A549 (cell line): ENCODE measurements around the gene GKN1. TPM values are rescaled to one million over a fixed set of nuclear protein-coding genes. Genes with fewer than 3 reads are reported as not detected.
A peak's percentile ranks its signal among the peaks of the same experiment; 100 is the strongest.

Source experiments
- ATAC-seq, 2 experiments: fragments of 200-7000 bp in 1 of 2; fragments of >200 bp in 1 of 2; cut with Nextera tagmentation in 1 of 2; cut with Tn5 transposase in 1 of 2; 3 replicates each; pipeline versions ENCODE4 v1.8.0 to v1.9.1; 2018 to 2020; ENCODE audit warnings: mild to moderate bottlenecking in 1 of 2, moderate library complexity in 1 of 2
- CTCF ChIA-PET: fragments of 300-600 bp; sonication (Branson Sonifier 250); formaldehyde crosslinking; extraction: SDS; loops from one replicate; lab custom pipeline; 2021; ENCODE audit warnings: antibody characterized with exemption, inconsistent platforms; lab: Yijun Ruan, JAX
- POLR2A ChIA-PET: fragments of 350-600 bp; formaldehyde crosslinking; extraction: SDS; loops from one replicate; lab custom pipeline; 2021; ENCODE audit warnings: antibody characterized with exemption, inconsistent platforms; lab: Yijun Ruan, JAX
- DNase-seq, 2 experiments: peaks; one replicate each; pipeline versions ENCODE4 v3.0.0 to v3.0.0-alpha.2; 2011 to 2016; ENCODE audit warnings: low read depth in 1 of 2, low spot score in 1 of 2
- FAIRE-seq: peaks from 2 replicates; lab custom pipeline; 2011; peaks lifted over from hg19 to GRCh38; lab: Jason Lieb, UNC
- H3K27ac ChIP-seq, 2 experiments: fragments of >200 bp; sonication (Bioruptor Twin); formaldehyde crosslinking; 3 replicates each; pipeline ENCODE4 v1.5.1; 2016 to 2017
- H3K4me1 ChIP-seq: fragments of >200 bp; sonication (Bioruptor Twin); formaldehyde crosslinking; 3 replicates; pipeline ENCODE4 v1.6.1; 2016
- H3K4me2 ChIP-seq: fragments of >200 bp; sonication (Bioruptor Twin); formaldehyde crosslinking; 3 replicates; pipeline ENCODE4 v1.6.1; 2016
- H3K4me3 ChIP-seq: fragments of >200 bp; sonication (Bioruptor Twin); formaldehyde crosslinking; 3 replicates; pipeline ENCODE4 v1.5.1; 2016
- H3K9me3 ChIP-seq: fragments of >200 bp; sonication (Bioruptor Twin); formaldehyde crosslinking; 3 replicates; pipeline ENCODE4 v1.6.1; 2016
- CBX2 ChIP-seq: fragments of 200-600 bp; sonication (generic); IDR thresholded peaks from 2 replicates; pipeline ENCODE4 v1.6.1; 2016; ENCODE audit warnings: low read depth, mild to moderate bottlenecking, borderline replicate concordance
- CBX8 ChIP-seq: fragments of 200-600 bp; sonication (generic); IDR thresholded peaks from 2 replicates; pipeline ENCODE4 v1.6.1; 2016
- CHD2 ChIP-seq: fragments of 150-350 bp; IDR thresholded peaks from 2 replicates; pipeline ENCODE4 v1.6.1; 2014; ENCODE audit warnings: low read length; ENCODE audit not compliant: partially characterized antibody
- CHD4 ChIP-seq: fragments of 200-600 bp; sonication (generic); IDR thresholded peaks from 2 replicates; pipeline ENCODE4 v1.6.1; 2016; ENCODE audit warnings: antibody characterized with exemption, mild to moderate bottlenecking, borderline replicate concordance
- EP300 ChIP-seq, 2 experiments: fragments of >200 bp; sonication (Bioruptor Twin); formaldehyde crosslinking; IDR thresholded peaks; 2 replicates in 1 of 2; 3 replicates in 1 of 2; pipeline ENCODE4 v1.6.1; 2016 to 2017
- ESRRA ChIP-seq: fragments of 150-350 bp; IDR thresholded peaks from 2 replicates; pipeline ENCODE4 v1.6.1; 2014; ENCODE audit warnings: mild to moderate bottlenecking, low read length, borderline replicate concordance
- FOSL2 ChIP-seq, 2 experiments: fragments of 450-650 bp in 1 of 2; fragments of >200 bp in 1 of 2; sonication (Bioruptor Twin) in 1 of 2; formaldehyde crosslinking; IDR thresholded peaks; 2 replicates each; pipeline versions ENCODE4 v1.5.0 to v1.6.1; 2016 to 2020; ENCODE audit warnings: mild to moderate bottlenecking in 1 of 2, moderate library complexity in 1 of 2
- GATA3 ChIP-seq: IDR thresholded peaks from 2 replicates; pipeline ENCODE4 v1.6.1; 2012; ENCODE audit warnings: borderline replicate concordance
- HEYL ChIP-seq: fragments of 250-450 bp; sonication (Bioruptor Pico); IDR thresholded peaks from 2 replicates; pipeline ENCODE4 v1.8.0; 2021; ENCODE audit warnings: mild to moderate bottlenecking, moderate library complexity
- HOXA7 ChIP-seq: fragments of 250-450 bp; sonication (Bioruptor Pico); IDR thresholded peaks from 2 replicates; pipeline ENCODE4 v1.5.0; 2020; ENCODE audit warnings: mild to moderate bottlenecking, moderate library complexity
- HOXB13 ChIP-seq: fragments of 250-450 bp; sonication (Bioruptor Pico); IDR thresholded peaks from 2 replicates; pipeline ENCODE4 v1.5.0; 2020; ENCODE audit warnings: low read depth, mild to moderate bottlenecking, moderate library complexity
- HOXB5 ChIP-seq: fragments of 250-450 bp; sonication (Bioruptor Pico); IDR thresholded peaks from 2 replicates; pipeline ENCODE4 v1.5.0; 2020; ENCODE audit warnings: mild to moderate bottlenecking, moderate library complexity
- JUN ChIP-seq, 2 experiments: fragments of >200 bp; sonication (Bioruptor Twin); formaldehyde crosslinking; IDR thresholded peaks; 2 replicates in 1 of 2; 3 replicates in 1 of 2; pipeline ENCODE4 v1.6.1; 2016 to 2017
- JUNB ChIP-seq: fragments of >200 bp; sonication (Bioruptor Twin); formaldehyde crosslinking; IDR thresholded peaks from 2 replicates; pipeline ENCODE4 v1.6.1; 2016
- KDM1A ChIP-seq: fragments of 200-600 bp; sonication (generic); IDR thresholded peaks from 2 replicates; pipeline ENCODE4 v1.6.1; 2016; ENCODE audit warnings: low read depth, mild to moderate bottlenecking
- KDM5A ChIP-seq: fragments of 200-600 bp; sonication (generic); IDR thresholded peaks from 2 replicates; pipeline ENCODE4 v1.6.1; 2016; ENCODE audit warnings: antibody characterized with exemption, mild to moderate bottlenecking
- MAFK ChIP-seq: fragments of 450-650 bp; IDR thresholded peaks from 2 replicates; pipeline ENCODE4 v1.6.1; 2014; ENCODE audit not compliant: partially characterized antibody
- MAZ ChIP-seq: fragments of 150-350 bp; IDR thresholded peaks from 2 replicates; pipeline ENCODE4 v1.6.1; 2014; ENCODE audit warnings: antibody characterized with exemption, low read depth, low read length, borderline replicate concordance
- NFE2L2 ChIP-seq: fragments of 150-350 bp; conservative IDR thresholded peaks from 2 replicates; pipeline ENCODE4 v1.6.1; 2014; ENCODE audit warnings: low read length
- NPAS2 ChIP-seq: fragments of 250-450 bp; sonication (Bioruptor Pico); IDR thresholded peaks from 2 replicates; pipeline ENCODE4 v1.8.0; 2022; ENCODE audit warnings: mild to moderate bottlenecking, moderate library complexity, borderline replicate concordance
- RARB ChIP-seq: fragments of 250-450 bp; sonication (Bioruptor Pico); IDR thresholded peaks from 2 replicates; pipeline ENCODE4 v1.8.0; 2021; ENCODE audit warnings: mild to moderate bottlenecking, moderate library complexity
- RCOR1 ChIP-seq: fragments of 150-350 bp; IDR thresholded peaks from 2 replicates; pipeline ENCODE4 v1.6.1; 2014; ENCODE audit warnings: antibody characterized with exemption, low read length, low read depth
- SMC3 ChIP-seq: fragments of >200 bp; sonication (Bioruptor Twin); formaldehyde crosslinking; IDR thresholded peaks from 3 replicates; pipeline ENCODE4 v1.6.1; 2018; ENCODE audit warnings: inconsistent platforms
- SREBF2 ChIP-seq: fragments of 450-650 bp; IDR thresholded peaks from 2 replicates; pipeline ENCODE4 v1.6.1; 2014; ENCODE audit warnings: mild to moderate bottlenecking, moderate library complexity
- ZC3H11A ChIP-seq: fragments of 450-650 bp; IDR thresholded peaks from 2 replicates; pipeline ENCODE4 v1.6.1; 2014; ENCODE audit warnings: antibody characterized with exemption, mild to moderate bottlenecking
- ZFP36 ChIP-seq: fragments of 450-650 bp; IDR thresholded peaks from 2 replicates; pipeline ENCODE4 v1.6.1; 2014; ENCODE audit warnings: borderline replicate concordance; ENCODE audit not compliant: partially characterized antibody
- ZNF302 ChIP-seq: fragments of 250-450 bp; sonication (Bioruptor Pico); IDR thresholded peaks from 2 replicates; pipeline ENCODE4 v1.9.0; 2021; ENCODE audit warnings: inconsistent platforms, mild to moderate bottlenecking, moderate library complexity
- ZSCAN20 ChIP-seq: fragments of 250-450 bp; sonication (Bioruptor Pico); IDR thresholded peaks from 2 replicates; pipeline ENCODE4 v1.8.0; 2022; ENCODE audit warnings: mild to moderate bottlenecking, moderate library complexity
- WGBS: methylation state at CpG from one replicate; pipeline ENCODE4 v1.1.6; 2017; ENCODE audit errors: missing lambda C conversion rate; 5-methylcytosine and 5-hydroxymethylcytosine counted together
- polyA plus RNA-seq, 4 experiments: library from polyadenylated mRNA; depleted of rRNA in 3 of 4; stranded (reverse); fragments of >200 nt; fragmentation: RNase III in 1 of 4; extraction: RNeasy Plus Mini Kit Qiagen cat#74134 plus additional on column Dnase treatment in 1 of 4; gene quantifications; 2 replicates in 3 of 4; 3 replicates in 1 of 4; pipeline ENCODE4 v1.2.3, GENCODE V29; 2011 to 2017
- TF ChIP-seq, protein P1 (sequence below): IDR thresholded peaks from 2 replicates; pipeline ENCODE4 v1.6.1; 2012
- TF ChIP-seq, protein P2 (sequence below): IDR thresholded peaks from 2 replicates; pipeline ENCODE4 v1.6.1; 2012; ENCODE audit warnings: low read depth, borderline replicate concordance
- TF ChIP-seq, protein P3 (sequence below): fragments of 250-450 bp; sonication (Bioruptor Pico); IDR thresholded peaks from 2 replicates; pipeline ENCODE4 v1.5.0; 2020; ENCODE audit warnings: low read depth, mild to moderate bottlenecking, moderate library complexity

The GKN1 gene
- polyA plus RNA-seq, 2 of the 4 experiments (the other 2 are of a cell fraction), result 0.35 to 0.45 TPM

DNA sequence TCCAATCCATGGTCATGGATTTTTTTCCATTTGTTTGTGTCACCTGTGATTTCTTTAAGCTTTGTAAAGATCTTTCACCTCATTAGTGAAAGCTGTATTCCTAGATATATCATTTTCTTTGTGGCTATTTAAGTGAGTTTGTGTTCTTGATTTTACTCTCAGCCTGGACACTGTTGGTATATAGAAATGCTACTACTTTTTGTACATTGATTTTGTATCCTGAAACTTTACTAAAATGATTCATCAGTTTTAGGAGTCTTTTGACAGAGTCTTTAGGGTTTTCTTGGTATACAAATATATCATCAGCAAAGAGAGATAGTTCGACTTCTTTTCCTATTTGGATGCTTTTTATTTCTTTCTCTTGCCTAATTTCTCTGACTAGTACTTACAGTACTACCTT, 34.1 kb upstream of the GKN1 start:
- no peak for DNase-seq
- Histone ChIP-seq H3K4me2 (no peak overlapping the region), H3K4me1 (peaks cover 18% of the 10 kb centered on the region), H3K27ac (no peak overlapping the region), H3K4me3 (no peak overlapping the region), H3K9me3 (peaks cover 38% of the 10 kb centered on the region)
- ChIA-PET CTCF (interaction anchor here (0.6 to 7.1 kb wide), 2 partner anchors 14 to 73 kb away, joined by 3 to 61 read pairs; partner anchors contain the start of gene ANTXR1), POLR2A (no interaction called here)
- WGBS, result 23% methylated on average over 1 of the region's 1 CpG
- TF ChIP-seq GATA3, result no peak
- TF ChIP-seq MAFK, result no peak
- no peak for TF ChIP-seq ESRRA
- TF ChIP-seq CBX8, result no peak
- TF ChIP-seq ZNF302 (CRISPR knock-in tag), result no peak
- no peak for TF ChIP-seq HEYL
- no peak for TF ChIP-seq SMC3
- no peak for TF ChIP-seq CHD2
- no peak for TF ChIP-seq ZC3H11A
- TF ChIP-seq NPAS2 (CRISPR knock-in tag), result no peak
- no peak for ATAC-seq
- FAIRE-seq, result no peak

DNA sequence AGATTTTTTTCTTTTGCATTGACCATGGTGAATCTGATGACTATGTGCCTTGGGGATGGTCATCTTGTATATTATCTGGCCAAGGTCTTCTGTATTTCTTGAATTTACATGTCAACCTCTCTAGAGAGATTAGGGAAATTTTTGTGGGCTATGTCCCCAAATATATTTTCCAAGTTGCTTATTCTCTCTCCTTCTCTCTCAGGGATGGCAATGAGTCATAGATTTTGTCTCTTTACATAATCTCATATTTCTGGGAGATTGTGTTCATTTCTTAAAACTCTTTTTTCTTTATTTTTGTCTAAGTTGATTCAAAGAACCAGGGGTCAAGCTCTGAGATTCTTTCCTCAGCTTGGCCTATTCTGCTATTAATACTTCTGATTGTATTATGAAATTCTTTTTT, 31.6 kb upstream of the GKN1 start:
- TF ChIP-seq JUNB, result no peak
- TF ChIP-seq FOSL2 (IDR thresholded peaks at IDR 0.05), result no peak
- TF ChIP-seq FOSL2 (CRISPR knock-in tag; IDR thresholded peaks at IDR 0.05), result peak; percentile 78

DNA sequence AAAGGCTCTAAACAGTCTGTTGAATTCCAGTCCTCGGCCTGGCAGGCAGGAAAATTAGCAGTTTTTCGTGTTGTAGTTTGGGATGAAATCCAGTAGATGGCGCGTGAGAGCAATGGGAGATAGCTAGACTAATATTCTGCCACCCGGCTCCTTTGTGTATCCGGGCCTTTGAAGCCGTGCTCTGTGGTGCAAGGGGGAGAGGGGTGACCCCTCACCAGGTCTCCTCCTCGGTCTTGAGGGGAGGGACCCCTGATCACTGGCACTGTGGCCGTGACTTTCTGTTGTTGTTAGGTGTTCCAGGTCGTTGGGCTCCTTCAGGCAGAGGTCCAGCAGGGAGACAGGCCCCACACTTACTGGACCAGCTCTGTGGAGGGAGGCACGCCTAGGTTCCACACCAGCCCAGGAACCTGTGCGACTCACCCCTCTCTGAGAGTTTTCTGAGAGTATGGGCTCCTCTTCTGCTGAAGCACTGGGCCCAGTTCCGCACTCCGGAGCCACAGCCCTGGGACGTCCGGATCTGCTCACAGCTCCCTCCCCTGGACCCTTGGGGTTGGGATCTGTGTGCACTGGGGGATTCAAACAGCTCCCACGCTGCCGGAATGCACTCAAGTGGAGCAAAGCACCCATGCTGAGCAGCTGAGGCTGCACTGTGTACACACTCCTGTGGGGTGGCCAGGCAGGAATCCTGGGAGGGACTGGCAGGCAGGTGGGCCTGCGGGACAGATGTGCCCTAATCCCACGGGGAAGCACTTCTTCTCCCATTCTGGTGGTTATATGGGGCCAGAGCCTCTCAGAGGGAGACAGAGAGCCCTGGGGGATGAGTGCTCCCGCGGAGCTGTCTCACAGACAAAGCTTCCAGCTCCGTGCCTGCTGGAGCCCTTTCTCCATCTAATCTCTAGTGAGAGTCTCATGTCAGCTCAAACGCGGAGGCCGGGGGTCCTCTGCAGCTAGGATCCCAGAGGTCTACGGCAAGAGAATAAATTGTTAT, 30.6 kb upstream of the GKN1 start:
- WGBS, result 48% methylated on average over 23 of the region's 27 CpGs
- ATAC-seq, result peak; percentile 95 to 96
- CTCF ChIA-PET, result interaction anchor here (0.6 to 7.1 kb wide), 49 partner anchors 9 to 773 kb away, joined by 3 to 61 read pairs (median 5); partner anchors contain the start of genes ANTXR1, APLF, FBXO48 and GKN1
- H3K27ac ChIP-seq, result peak overlapping the region; percentile 68 to 87
- peaks cover 5% of the 10 kb centered on the region; the same call in 2 of the 3 replicates for H3K4me1 ChIP-seq
- POLR2A ChIA-PET, result interaction anchor here (1.9 kb wide), 1 partner anchor 69 kb away, joined by 13 read pairs; the partner anchor contains the start of gene ANTXR1
- peak overlapping the region; percentile 31 for H3K4me2 ChIP-seq
- DNase-seq, result peak; percentile 66 to 79
- no peak overlapping the region for H3K4me3 ChIP-seq
- FAIRE-seq, result peak; percentile 49
- peaks cover 57% of the 10 kb centered on the region for H3K9me3 ChIP-seq
- TF ChIP-seq HOXA7 (CRISPR knock-in tag), result no peak
- no peak for TF ChIP-seq HOXB5 (CRISPR knock-in tag)
- no peak for TF ChIP-seq KDM1A
- peak; percentile 18 for TF ChIP-seq MAFK
- TF ChIP-seq EP300 (IDR thresholded peaks at IDR 0.05), result no peak; a peak in 1 of 5 replicates
- TF ChIP-seq SMC3, result peak; percentile 83
- no peak for TF ChIP-seq NFE2L2
- no peak for TF ChIP-seq MAZ
- TF ChIP-seq RARB (CRISPR knock-in tag), result no peak
- TF ChIP-seq SREBF2, result no peak
- TF ChIP-seq JUN (IDR thresholded peaks at IDR 0.05), result no peak
- TF ChIP-seq, protein P1, sequence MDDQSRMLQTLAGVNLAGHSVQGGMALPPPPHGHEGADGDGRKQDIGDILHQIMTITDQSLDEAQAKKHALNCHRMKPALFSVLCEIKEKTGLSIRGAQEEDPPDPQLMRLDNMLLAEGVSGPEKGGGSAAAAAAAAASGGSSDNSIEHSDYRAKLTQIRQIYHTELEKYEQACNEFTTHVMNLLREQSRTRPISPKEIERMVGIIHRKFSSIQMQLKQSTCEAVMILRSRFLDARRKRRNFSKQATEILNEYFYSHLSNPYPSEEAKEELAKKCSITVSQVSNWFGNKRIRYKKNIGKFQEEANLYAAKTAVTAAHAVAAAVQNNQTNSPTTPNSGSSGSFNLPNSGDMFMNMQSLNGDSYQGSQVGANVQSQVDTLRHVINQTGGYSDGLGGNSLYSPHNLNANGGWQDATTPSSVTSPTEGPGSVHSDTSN, result no peak
- no peak for TF ChIP-seq CHD2
- no peak for TF ChIP-seq RCOR1
- no peak for TF ChIP-seq CBX2
- TF ChIP-seq ZSCAN20 (CRISPR knock-in tag), result no peak
- TF ChIP-seq CHD4, result no peak
- no peak for TF ChIP-seq KDM5A
- TF ChIP-seq, protein P2, sequence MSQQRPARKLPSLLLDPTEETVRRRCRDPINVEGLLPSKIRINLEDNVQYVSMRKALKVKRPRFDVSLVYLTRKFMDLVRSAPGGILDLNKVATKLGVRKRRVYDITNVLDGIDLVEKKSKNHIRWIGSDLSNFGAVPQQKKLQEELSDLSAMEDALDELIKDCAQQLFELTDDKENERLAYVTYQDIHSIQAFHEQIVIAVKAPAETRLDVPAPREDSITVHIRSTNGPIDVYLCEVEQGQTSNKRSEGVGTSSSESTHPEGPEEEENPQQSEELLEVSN, result 0 out of 2 replicates have a peak, but pooled peaks have one; percentile 40
- no peak for TF ChIP-seq ZFP36
- no peak for TF ChIP-seq HEYL
- TF ChIP-seq, protein P3, sequence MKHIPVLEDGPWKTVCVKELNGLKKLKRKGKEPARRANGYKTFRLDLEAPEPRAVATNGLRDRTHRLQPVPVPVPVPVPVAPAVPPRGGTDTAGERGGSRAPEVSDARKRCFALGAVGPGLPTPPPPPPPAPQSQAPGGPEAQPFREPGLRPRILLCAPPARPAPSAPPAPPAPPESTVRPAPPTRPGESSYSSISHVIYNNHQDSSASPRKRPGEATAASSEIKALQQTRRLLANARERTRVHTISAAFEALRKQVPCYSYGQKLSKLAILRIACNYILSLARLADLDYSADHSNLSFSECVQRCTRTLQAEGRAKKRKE, result no peak
- TF ChIP-seq HOXB13, result peak; percentile 54; the same call in 1 of the 2 replicates

More for the DNA sequence above, 31.6 kb upstream of the GKN1 start:
- CTCF ChIA-PET, result interaction anchor here (0.7 to 7.1 kb wide), 41 partner anchors 10 to 475 kb away, joined by 3 to 61 read pairs (median 5); partner anchors contain the start of genes ANTXR1, APLF, FBXO48 and GKN1
- no peak for DNase-seq
- no peak overlapping the region for H3K4me3 ChIP-seq
- H3K27ac ChIP-seq, result no peak overlapping the region
- POLR2A ChIA-PET, result interaction anchor here (1.9 kb wide), 1 partner anchor 70 kb away, joined by 13 read pairs; the partner anchor contains the start of gene ANTXR1
- no peak overlapping the region for H3K4me2 ChIP-seq
- ATAC-seq, result no peak
- peaks cover 57% of the 10 kb centered on the region for H3K9me3 ChIP-seq
- peaks cover 5% of the 10 kb centered on the region; the same call in 2 of the 3 replicates for H3K4me1 ChIP-seq
- FAIRE-seq, result no peak
